ENCODE results near the gene ST3GAL5.

GRCh38 chr2:85915606-85916303, 27.0 kb upstream of the ST3GAL5 start:
- no peak for TF ChIP-seq CTCF (IDR thresholded peaks at IDR 0.05)
- TF ChIP-seq POLR2AphosphoS5 (IDR thresholded peaks at IDR 0.05) = no peak
- no peak for TF ChIP-seq POLR2A (IDR thresholded peaks at IDR 0.05)
